ENCODE measurements around the gene PAX5.

Gene PAX5

GRCh38 chr9:36834736-36835135, 199.3 kb downstream of the PAX5 start:
- DNase-seq (ENCODE audit: low read depth in 2 of 2), result no peak

- no peak for DNase-seq (ENCODE audit: low read depth in 2 of 2)
These were observed 200.1 kb downstream of the PAX5 start for GRCh38 chr9:36833954-36834353.

- DNase-seq (ENCODE audit: low read depth in 2 of 2), result no peak
These were observed 201.8 kb downstream of the PAX5 start for GRCh38 chr9:36832164-36832795.

GRCh38 chr9:36831381-36832161, 202.5 kb downstream of the PAX5 start:
- DNase-seq (ENCODE audit: low read depth in 2 of 2), result no peak

GRCh38 chr9:36828611-36829013, 205.5 kb downstream of the PAX5 start:
- no peak for DNase-seq (ENCODE audit: low read depth in 2 of 2)

GRCh38 chr9:36827593-36827992, 206.5 kb downstream of the PAX5 start:
- DNase-seq (ENCODE audit: low read depth in 2 of 2), result no peak

GRCh38 chr9:36826581-36826980, 207.5 kb downstream of the PAX5 start:
- DNase-seq (ENCODE audit: low read depth in 2 of 2), result no peak

- no peak for DNase-seq (ENCODE audit: low read depth in 2 of 2)
These were observed 208.9 kb downstream of the PAX5 start for GRCh38 chr9:36825179-36825578.

GRCh38 chr9:36823934-36824333, 210.1 kb downstream of the PAX5 start:
- DNase-seq (ENCODE audit: low read depth in 2 of 2), result no peak

- no peak for DNase-seq (ENCODE audit: low read depth in 2 of 2)
These were observed 210.6 kb downstream of the PAX5 start for GRCh38 chr9:36823466-36823865.

GRCh38 chr9:36822201-36822600, 211.9 kb downstream of the PAX5 start:
- DNase-seq (ENCODE audit: low read depth in 2 of 2), result no peak

- no peak for DNase-seq (ENCODE audit: low read depth in 2 of 2)
These were observed 213.6 kb downstream of the PAX5 start for GRCh38 chr9:36820392-36820861.

GRCh38 chr9:36818965-36819870, 214.8 kb downstream of the PAX5 start:
- no peak for DNase-seq (ENCODE audit: low read depth in 2 of 2)

- no peak for DNase-seq (ENCODE audit: low read depth in 2 of 2)
These were observed 215.7 kb downstream of the PAX5 start for GRCh38 chr9:36818242-36818938.

GRCh38 chr9:36817160-36817834, 216.8 kb downstream of the PAX5 start:
- DNase-seq (ENCODE audit: low read depth in 2 of 2), result no peak

- no peak for DNase-seq (ENCODE audit: low read depth in 2 of 2)
These were observed 217.7 kb downstream of the PAX5 start for GRCh38 chr9:36816371-36816770.

GRCh38 chr9:36815566-36816348, 218.3 kb downstream of the PAX5 start:
- no peak for DNase-seq (ENCODE audit: low read depth in 2 of 2)

GRCh38 chr9:36815023-36815422, 219.0 kb downstream of the PAX5 start:
- DNase-seq (ENCODE audit: low read depth in 2 of 2), result no peak

- no peak for DNase-seq (ENCODE audit: low read depth in 2 of 2)
These were observed 220.9 kb downstream of the PAX5 start for GRCh38 chr9:36813154-36813553.

- DNase-seq (ENCODE audit: low read depth in 2 of 2), result no peak
These were observed 221.5 kb downstream of the PAX5 start for GRCh38 chr9:36812556-36812955.
